ENCODE results near the gene ZC3H14.

- TF ChIP-seq POLR2A (IDR thresholded peaks at IDR 0.05) (no peak), CTCF (IDR thresholded peaks at IDR 0.05) (no peak)
Measured at GRCh38 chr14:88639221-88639620, 76.4 kb downstream of the ZC3H14 start.
